HepG2 (cell line): Measurements from ENCODE around the gene MRPL38. TPM values are rescaled to one million over a fixed set of nuclear protein-coding genes. Genes with fewer than 3 reads are reported as not detected.

ENCODE experiments used
- BCL3 ChIP-seq: sonication (generic); formaldehyde crosslinking; IDR thresholded peaks from 2 replicates; pipeline ENCODE4 v1.5.1; 2020; ENCODE audit warnings: mild to moderate bottlenecking, missing genetic modification reagents, moderate library complexity
- CCDC6 ChIP-seq: sonication (generic); formaldehyde crosslinking; IDR thresholded peaks from 2 replicates; pipeline ENCODE4 v1.8.1; 2022; ENCODE audit warnings: mild to moderate bottlenecking, missing genetic modification reagents, moderate library complexity
- CTCF ChIP-seq: sonication (generic); formaldehyde crosslinking; IDR thresholded peaks from 2 replicates; pipeline ENCODE4 v1.5.0; 2020; ENCODE audit warnings: mild to moderate bottlenecking, missing genetic modification reagents, moderate library complexity
- FOXO4 ChIP-seq: sonication (generic); formaldehyde crosslinking; conservative IDR thresholded peaks from 2 replicates; pipeline ENCODE4 v1.8.1; 2023; ENCODE audit warnings: missing genetic modification reagents
- HNF1A ChIP-seq, 2 experiments: sonication (generic) in 1 of 2; formaldehyde crosslinking in 1 of 2; IDR thresholded peaks; 2 replicates each; pipeline versions ENCODE4 v1.4.0 to v1.6.1; 2016 to 2020; ENCODE audit warnings: borderline replicate concordance in 1 of 2, low read depth in 1 of 2, mild to moderate bottlenecking in 1 of 2, missing genetic modification reagents in 1 of 2
- JUN ChIP-seq: sonication (generic); formaldehyde crosslinking; IDR thresholded peaks from 2 replicates; pipeline ENCODE4 v1.4.0; 2020; ENCODE audit warnings: mild to moderate bottlenecking, missing genetic modification reagents
- MLX ChIP-seq: IDR thresholded peaks from 2 replicates; pipeline ENCODE4 v1.6.1; 2016
- NCOR1 ChIP-seq: fragments of 200-600 bp; sonication (generic); IDR thresholded peaks from 2 replicates; pipeline ENCODE4 v1.7.0; 2017; ENCODE audit warnings: antibody characterized with exemption, low read length, borderline replicate concordance
- NFRKB ChIP-seq: fragments of 450-650 bp; IDR thresholded peaks from 2 replicates; pipeline ENCODE4 v1.6.1; 2017
- RBM22 ChIP-seq: fragments of 200-400 bp; formaldehyde crosslinking; optimal IDR thresholded peaks from 2 replicates; pipeline ENCODE3; 2017; ENCODE audit warnings: mild to moderate bottlenecking, low read length, moderate library complexity
- SMAD1 ChIP-seq: sonication (generic); formaldehyde crosslinking; IDR thresholded peaks from 2 replicates; pipeline ENCODE4 v1.4.0; 2020; ENCODE audit warnings: missing genetic modification reagents, low read depth, mild to moderate bottlenecking, borderline replicate concordance
- SMC3 ChIP-seq: IDR thresholded peaks from 2 replicates; pipeline ENCODE4 v1.6.1; 2011; ENCODE audit warnings: low read length, improper control_type of control experiment
- SNRNP70 ChIP-seq: fragments of 200-400 bp; formaldehyde crosslinking; IDR thresholded peaks from 2 replicates; pipeline ENCODE4 v1.6.1; 2017; ENCODE audit warnings: mild to moderate bottlenecking, low read depth, low read length, moderate library complexity
- SYNCRIP ChIP-seq: fragments of 200-400 bp; formaldehyde crosslinking; IDR thresholded peaks from 2 replicates; pipeline ENCODE4 v1.6.1; 2018; ENCODE audit warnings: mild to moderate bottlenecking, low read depth, low read length; ENCODE audit not compliant: insufficient read depth
- ZBTB8A ChIP-seq: sonication (generic); formaldehyde crosslinking; IDR thresholded peaks from 2 replicates; pipeline ENCODE4 v1.4.0; 2020; ENCODE audit warnings: mild to moderate bottlenecking, low read depth, missing genetic modification reagents, borderline replicate concordance
- ZNF296 ChIP-seq: sonication (generic); formaldehyde crosslinking; conservative IDR thresholded peaks from 2 replicates; pipeline ENCODE4 v1.5.0; 2020; ENCODE audit warnings: mild to moderate bottlenecking, missing genetic modification reagents
- ZNF775 ChIP-seq: sonication (generic); formaldehyde crosslinking; IDR thresholded peaks from 2 replicates; pipeline ENCODE4 v1.4.0; 2020; ENCODE audit warnings: missing genetic modification reagents, mild to moderate bottlenecking, moderate library complexity, borderline replicate concordance
- ZSCAN25 ChIP-seq: sonication (generic); formaldehyde crosslinking; IDR thresholded peaks from 2 replicates; pipeline ENCODE4 v1.8.0; 2022; ENCODE audit warnings: mild to moderate bottlenecking, missing genetic modification reagents
- polyA plus RNA-seq, 8 experiments: library from polyadenylated mRNA; depleted of rRNA in 3 of 8; stranded (reverse) in 7 of 8; unstranded in 1 of 8; fragments of >200 nt; fragmentation: Illumina TruSeq in 4 of 8; extraction: Trizol in 4 of 8; gene quantifications; 2 replicates each; pipeline versions ENCODE4 v1.2.1 to v1.2.3, GENCODE V29; 2011 to 2016; ENCODE audit warnings: low read depth in 4 of 8, missing spikeins in 1 of 8, mixed read lengths in 1 of 8; ENCODE audit not compliant: insufficient read depth in 1 of 8
- total RNA-seq, 5 experiments: library from RNA; depleted of rRNA; stranded (reverse); fragments of >200 nt; fragmentation: Illumina TruSeq; extraction: Trizol; gene quantifications; 2 replicates each; pipeline ENCODE4 v1.2.3, GENCODE V29; 2016; ENCODE audit warnings: low read depth in 1 of 5

Gene MRPL38
- total and polyA plus RNA-seq, 2 of the 13 experiments (the other 11 are each of a cell fraction or from before 2014, with no cell fraction given): 83.7 to 125 TPM

- TF ChIP-seq HNF1A (IDR thresholded peaks at IDR 0.05; ENCODE audit: low read depth) (0 out of 2 replicates have a peak, but pooled peaks have one; percentile 2), HNF1A (CRISPR knock-in tag; IDR thresholded peaks at IDR 0.05; ENCODE audit: borderline replicate concordance) (peak; percentile 12; the same call in 1 of the 2 replicates), NCOR1 (no peak; the same call in none of the 2 replicates), BCL3 (CRISPR knock-in tag) (no peak), FOXO4 (CRISPR knock-in tag) (0 out of 2 replicates have a peak, but pooled peaks have one; percentile 87), MLX (CRISPR knock-in tag) (0 out of 2 replicates have a peak, but pooled peaks have one; percentile 16), NFRKB (no peak), RBM22 (peak; percentile 6), SMAD1 (no peak; the same call in 1 of the 2 replicates), ZNF775 (CRISPR knock-in tag) (no peak), SYNCRIP (no peak), SNRNP70 (no peak), CCDC6 (CRISPR knock-in tag) (no peak; the same call in 1 of the 2 replicates), ZNF296 (CRISPR knock-in tag) (0 out of 2 replicates have a peak, but pooled peaks have one; percentile 68), CTCF (peak; percentile 73), ZBTB8A (CRISPR knock-in tag) (no peak), ZSCAN25 (CRISPR knock-in tag) (no peak; the same call in 1 of the 2 replicates), JUN (CRISPR knock-in tag) (no peak; the same call in 1 of the 2 replicates), SMC3 (no peak)
Measured at GRCh38 chr17:75876938-75877751, 27.5 kb downstream of the MRPL38 start (continued).
